GM19438 (cell line): ENCODE measurements around the gene PADI1.

ENCODE experiments used
- ATAC-seq: cut with Tn5 transposase; IDR thresholded peaks from one replicate; pipeline ENCODE4 v1.9.1; 2021; ENCODE audit warnings: low read depth; ENCODE audit not compliant: unreplicated experiment

The PADI1 gene

DNA sequence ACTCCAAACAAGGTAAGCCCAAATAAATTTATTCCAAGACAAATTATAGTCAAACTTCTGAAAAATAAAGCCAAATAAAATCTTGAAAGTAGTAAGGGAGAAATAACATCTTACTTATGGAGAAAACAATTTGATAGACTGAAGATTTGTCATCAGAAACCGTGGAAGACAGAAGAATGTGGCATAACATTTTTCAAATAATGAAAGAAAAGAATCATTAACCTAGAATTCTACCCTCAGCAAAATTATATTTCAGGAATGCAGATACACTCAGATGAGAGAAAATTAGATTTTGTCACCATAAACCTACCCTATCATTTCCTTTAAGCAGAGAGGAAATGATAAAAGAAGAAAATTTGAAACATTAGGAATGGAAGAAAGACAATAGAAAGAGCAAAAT lies 27.3 kb upstream of the PADI1 start:
- ATAC-seq = no peak

DNA sequence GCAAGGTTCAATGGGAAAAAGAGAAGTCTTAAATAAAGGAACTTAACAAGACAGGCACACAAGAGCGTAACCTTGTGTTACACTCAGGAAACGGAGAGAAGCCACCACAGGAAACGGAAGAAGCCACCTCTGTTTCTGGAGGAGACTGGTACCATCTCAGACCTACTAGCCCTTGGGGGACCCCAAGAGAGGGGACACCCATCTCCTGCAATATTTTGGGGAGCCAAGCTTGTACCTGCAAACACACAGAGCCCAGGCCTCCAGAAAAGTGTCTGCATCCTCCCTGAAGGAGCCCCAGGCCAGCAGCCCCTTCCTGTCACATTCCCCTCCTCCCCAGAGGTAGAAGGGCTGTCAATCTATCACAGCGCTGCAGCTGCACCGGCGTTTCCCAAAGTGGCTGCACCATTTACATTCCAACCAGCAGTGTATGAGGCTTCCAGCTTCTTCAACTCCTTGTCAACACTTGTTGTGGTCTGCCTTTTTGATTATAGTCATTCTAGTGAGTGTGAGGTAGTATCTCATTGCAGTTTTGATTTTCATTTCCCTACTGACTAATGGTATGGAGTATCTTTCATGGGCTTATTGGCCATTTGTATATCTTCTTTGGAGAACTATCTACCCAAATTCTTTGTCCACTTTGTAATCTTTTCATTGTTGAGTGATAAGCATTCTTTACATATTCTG lies 23.0 kb upstream of the PADI1 start:
- no peak for ATAC-seq

DNA sequence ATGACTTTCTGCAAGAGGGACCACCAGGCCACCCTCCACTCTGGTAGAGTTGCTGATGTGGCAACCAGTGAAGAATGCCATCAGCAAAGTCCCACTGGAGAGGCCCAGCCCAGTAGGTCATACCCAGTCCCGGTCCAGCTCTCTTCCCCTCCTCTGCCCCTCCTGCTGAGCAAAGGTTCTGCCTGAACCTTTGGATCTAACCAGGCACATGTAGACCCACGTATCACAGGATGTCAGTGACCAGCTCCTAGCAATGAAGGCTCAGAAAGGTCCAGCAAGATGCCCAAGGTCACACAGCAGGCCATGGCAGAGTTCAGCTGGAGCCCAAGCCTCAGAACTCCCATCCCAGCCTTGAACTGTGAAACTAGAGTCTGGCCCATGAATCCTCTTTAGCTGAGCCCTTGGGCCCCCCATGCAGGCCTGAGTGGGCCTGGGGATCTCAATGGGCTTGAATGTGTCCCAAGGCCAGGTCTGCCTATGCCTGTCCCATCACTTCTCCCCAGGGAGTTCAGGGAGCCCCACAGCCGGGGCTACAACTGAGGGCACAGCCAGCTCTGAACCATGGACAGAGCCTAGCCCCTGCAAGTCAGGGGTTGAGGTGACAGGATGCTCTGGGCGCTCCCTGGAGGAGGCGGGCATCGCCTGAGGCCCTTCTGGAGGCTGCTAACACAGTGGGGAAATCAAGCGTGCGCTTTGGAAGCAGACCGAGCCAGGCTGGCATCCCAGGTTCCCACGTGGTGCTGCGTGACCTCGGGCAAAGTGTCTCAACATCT lies 21.4 kb upstream of the PADI1 start:
- ATAC-seq = no peak

DNA sequence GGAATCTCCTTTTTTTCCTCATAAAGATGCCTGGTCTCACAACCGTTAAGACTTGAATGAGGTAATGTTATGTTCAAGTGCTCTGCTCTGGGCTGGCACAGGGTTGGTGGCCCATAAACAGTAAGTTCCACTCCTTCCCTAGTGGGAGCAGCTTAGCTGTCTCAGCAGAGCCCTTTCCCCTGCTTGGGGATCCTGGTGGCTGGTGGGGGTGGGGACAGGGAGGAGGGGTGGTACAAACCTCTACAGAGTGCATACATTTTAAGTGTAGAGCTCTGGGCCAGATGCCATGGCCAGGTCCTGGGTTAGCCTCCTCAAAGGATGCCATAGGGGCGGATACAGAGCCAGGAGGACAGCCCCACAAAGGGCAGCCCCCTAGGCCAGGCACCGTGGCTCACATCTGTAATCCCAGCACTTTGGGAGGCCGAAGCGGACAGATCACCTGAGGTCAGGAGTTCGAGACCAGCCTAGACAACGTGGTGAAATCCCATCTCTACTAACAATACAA lies 20.7 kb upstream of the PADI1 start:
- ATAC-seq = no peak

DNA sequence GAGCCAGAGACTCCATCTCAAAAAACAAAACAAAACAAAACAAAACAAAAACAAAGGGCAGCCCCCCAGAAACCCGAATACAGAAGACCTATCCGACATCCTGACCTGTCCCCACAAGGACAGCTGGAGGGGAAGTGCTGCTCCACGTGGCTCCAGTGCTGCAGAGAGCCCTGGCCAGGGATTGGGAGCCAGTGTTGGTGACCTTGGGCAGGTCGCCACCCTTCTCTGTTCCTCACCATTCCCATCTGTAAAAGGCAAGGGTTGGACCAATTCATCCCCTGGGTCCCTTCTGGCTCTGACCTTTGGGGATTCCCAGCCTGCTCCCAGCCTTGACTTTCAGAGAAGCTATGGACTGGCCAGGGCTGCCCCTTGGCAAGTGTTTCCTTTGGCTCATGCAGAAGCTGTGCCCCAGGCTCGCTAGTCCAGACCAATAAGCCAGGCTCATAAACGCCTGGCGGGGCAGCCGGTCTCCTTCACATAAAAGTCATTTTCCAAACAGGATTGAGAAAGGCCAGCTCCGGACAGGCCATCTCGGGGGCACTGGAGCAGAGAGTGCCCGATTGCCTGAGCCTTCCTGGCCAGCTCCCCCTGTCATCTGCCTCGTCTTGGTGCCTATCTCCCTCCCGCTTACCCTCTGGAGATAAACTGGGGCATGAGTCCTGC lies 20.0 kb upstream of the PADI1 start:
- ATAC-seq = no peak

DNA sequence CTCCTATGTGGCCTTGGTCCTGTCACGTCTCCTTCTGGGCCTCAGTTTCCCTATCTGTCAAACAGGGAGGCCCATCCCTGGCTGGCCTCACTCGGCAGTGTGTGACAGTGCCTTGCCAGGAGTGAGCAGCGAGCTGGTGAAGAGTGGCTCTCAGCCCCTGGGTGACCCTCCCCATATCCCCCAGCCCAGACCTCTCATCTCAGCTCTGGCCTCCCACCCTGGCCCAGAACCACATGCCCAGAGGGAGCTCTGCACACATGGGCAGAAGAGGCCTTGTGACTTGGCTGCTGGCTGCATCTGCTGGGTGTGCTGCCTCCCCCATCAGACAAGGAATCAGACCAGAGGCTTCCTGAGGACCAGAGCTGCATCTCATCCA lies 19.5 kb upstream of the PADI1 start:
- no peak for ATAC-seq

DNA sequence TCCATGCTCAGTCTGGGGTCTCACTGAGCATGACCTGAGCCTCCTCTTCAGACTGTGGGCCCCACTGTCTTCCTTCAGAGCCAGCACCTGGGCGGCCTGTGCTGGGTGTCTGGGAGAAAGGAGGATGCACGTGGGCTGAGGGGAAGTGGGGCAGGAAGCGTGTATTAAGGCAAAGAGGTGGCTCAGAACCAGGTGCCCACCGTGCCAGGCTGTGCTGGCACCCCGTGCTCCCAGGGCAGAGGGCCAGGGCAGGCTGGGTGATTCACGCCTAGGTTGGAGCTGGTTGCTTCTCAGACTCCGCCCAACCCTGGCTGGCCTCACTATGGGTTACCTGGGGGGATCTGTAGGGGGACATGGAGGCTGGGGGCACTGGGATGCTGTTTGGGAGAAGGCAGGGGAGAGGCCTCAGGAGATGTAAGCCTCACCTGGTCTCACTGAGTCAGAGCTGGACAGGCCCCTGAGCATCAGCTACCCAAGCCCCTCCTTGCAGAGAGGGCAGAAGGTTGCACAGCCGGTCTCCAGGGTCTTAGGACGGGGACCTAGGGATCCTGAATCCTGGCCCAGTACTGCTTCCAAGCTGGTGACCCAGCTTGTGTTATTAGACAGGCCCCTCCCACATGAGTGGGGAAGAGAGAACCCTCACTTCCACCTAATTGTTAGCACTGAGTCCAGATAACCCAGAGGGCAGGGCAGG lies 18.6 kb upstream of the PADI1 start:
- ATAC-seq = no peak

DNA sequence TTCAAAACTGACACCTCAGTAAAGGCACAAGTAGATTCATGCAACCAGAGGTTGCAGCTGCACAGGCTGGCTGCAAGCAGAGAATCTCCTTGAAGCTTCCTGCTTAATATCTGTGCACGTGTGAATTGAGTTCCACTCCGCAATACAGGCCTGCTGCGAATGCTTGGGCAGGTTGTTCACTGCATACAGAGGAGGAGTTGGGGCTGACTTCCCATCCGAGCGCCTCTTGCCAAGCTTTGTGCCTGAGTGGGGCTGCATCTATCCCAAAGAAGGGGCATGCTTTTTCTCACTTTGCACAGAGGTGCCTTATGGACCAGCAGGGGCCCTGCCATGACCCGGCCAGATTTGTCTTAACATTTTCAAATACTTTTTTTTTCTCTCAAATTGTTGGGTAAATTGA lies 17.9 kb upstream of the PADI1 start:
- ATAC-seq = no peak

DNA sequence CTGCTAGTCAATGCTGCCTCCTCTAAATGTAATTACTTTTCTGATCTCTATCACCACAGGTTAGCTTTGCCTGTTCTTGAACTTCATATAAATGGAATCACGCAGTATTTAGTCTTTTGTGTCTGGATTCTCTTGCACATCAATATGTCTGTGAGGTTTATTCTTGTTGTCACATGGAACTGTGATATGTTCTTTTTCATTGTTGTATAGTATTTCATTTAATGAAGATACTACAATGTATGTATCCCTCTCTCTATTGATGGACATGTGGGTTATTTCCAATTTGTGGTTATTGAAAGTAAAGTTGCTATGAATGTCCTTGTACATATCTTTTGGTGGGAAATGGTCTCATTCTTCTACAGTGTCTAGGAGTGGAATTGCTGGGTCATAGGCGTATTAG lies 16.7 kb upstream of the PADI1 start:
- no peak for ATAC-seq

DNA sequence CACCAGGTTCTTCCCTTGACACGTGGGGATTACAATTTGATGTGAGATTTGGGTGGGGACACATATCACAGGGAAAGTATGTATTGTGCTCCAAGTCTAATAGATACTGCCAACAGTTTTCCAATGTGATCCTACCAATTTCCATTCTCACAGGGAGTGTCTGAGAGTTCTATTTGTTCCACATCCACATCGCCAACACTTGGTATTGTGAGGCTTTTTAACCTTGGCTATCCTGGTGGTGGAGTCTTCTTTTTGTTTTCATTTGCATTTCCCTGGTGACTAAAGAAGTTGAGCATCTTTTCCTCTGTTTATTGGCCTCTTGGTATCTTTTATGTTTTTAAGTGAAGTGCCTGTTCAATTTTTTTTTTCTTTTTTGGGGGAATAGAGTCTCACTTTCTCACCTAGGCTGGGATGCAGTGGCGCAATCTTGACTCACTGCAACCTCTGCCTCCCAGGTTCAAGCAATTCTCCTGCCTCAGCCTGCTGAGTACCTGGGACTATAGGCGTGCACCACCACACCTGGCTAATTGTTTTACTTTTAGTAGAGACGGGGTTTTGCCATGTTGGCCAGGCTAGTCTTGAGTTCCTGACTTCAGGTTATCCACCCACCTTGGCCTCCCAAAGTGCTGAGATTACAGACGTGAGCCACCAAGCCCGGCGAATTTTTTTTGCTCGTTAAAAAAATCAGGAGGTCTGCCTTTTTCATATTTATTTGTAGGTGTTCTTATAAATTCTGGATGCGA lies 15.9 kb upstream of the PADI1 start:
- ATAC-seq = no peak

DNA sequence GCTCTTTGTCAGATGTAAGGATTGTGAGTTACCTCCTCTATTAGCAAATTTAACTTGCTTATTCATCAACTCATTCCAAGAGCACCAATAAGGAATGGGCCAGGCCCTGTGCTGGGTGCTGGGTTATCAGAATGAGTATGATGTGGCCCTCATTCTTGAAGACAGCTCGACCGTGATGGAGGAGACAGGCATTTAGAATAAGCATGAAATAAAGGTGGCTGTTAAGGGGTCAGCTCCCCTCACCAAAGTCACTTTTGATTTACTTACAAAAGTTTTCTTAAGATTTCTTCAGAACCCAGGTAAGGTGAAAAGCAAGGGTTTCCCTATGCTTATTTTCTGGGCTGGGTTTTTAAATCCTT lies 15.3 kb upstream of the PADI1 start:
- no peak for ATAC-seq

DNA sequence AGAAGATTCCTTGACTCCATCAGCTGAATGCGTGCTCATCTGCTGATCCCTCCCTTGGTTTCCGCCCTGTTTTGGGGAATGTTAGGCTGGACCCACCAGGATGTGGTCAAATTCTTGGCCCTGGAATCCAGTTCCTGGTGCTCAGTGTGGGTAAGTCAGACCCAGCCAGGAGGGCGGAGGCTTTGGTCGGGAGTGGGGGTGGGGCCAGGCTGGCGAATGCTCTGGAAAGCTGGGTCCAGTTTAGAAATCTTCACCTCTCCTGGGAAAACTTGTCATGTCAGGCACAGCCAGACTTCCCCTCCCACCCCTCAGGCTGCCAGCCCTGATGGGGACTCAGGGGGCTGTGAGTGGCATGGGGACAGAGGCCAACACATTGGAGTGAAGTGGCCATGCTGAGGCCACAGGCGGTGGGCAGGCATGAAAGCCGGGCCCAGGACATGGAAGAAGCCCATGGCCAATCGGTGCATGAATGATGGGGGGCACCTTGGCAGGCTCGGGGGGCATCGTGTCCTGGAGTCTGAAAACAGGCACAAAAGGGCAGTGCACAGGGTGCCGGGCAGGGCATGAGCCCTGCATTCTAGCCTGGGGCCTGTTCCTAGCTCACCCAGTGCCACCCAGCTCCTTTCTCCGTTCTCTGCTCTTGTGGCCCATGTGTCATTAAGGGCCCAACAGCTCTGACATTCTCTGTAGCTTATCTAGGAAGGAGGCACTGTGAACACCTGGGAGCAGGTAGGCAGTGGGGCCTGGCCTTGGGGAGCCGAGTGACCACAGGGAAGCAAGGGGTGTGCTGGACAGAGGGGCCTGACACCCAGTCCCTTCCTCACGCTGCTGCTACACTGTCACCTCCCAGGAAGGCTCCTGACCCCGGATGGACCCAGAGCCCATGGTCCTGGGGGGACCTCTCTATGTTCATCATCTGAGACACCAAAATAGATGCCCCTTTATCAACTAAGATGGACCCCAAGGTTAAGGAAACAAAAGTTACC lies 14.6 kb upstream of the PADI1 start:
- no peak for ATAC-seq

DNA sequence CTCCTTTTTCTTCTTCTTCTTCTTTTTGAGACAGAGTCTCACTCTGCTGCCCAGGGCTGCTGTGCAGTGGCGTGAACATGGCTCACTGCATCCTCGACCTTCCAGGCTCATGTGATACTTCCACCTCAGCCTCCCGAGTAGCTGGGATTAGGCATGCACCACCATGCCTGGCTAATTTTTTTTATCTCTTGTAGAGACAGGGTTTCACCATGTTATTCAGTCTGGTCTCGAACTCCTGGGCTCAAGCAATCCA lies 13.0 kb upstream of the PADI1 start:
- no peak for ATAC-seq

DNA sequence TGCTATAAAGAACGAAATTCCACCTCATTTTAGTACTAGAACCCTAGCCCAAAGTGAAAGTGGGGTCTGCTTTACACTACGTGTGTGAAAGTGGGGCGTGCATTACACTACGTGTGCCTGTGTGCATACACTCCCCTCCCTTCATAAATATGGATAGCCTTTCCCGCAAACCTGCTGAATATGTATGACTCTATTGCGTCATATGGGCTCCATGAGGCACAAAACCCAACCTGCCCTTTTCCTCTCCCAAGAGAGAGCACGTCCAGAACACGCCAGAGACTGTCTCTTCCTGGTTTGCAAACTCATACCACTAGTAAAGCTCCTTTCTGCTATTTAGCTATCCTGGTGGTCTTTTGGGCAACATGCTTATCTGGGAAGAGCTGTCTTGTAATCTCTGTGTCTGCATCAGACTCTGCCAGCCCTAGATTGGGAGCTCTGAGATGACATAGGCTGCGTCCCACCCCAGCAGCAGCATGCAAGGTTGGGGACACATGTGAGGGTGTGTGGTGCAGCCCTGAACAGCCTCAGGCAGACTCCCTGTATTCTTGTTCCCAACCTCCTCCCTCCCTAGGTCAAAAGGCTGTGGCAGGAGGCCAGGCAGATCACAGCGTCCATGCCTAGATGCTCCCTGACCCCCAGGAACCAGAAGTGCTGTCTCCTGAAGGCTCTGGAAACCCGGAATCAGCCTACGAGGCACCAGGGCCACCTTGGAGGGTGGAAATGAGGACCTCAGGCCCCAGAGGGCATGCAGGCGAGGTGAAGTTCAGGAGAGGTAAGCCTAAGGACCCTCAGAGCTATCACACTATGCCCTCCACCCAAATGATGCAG lies 12.3 kb upstream of the PADI1 start:
- no peak for ATAC-seq

DNA sequence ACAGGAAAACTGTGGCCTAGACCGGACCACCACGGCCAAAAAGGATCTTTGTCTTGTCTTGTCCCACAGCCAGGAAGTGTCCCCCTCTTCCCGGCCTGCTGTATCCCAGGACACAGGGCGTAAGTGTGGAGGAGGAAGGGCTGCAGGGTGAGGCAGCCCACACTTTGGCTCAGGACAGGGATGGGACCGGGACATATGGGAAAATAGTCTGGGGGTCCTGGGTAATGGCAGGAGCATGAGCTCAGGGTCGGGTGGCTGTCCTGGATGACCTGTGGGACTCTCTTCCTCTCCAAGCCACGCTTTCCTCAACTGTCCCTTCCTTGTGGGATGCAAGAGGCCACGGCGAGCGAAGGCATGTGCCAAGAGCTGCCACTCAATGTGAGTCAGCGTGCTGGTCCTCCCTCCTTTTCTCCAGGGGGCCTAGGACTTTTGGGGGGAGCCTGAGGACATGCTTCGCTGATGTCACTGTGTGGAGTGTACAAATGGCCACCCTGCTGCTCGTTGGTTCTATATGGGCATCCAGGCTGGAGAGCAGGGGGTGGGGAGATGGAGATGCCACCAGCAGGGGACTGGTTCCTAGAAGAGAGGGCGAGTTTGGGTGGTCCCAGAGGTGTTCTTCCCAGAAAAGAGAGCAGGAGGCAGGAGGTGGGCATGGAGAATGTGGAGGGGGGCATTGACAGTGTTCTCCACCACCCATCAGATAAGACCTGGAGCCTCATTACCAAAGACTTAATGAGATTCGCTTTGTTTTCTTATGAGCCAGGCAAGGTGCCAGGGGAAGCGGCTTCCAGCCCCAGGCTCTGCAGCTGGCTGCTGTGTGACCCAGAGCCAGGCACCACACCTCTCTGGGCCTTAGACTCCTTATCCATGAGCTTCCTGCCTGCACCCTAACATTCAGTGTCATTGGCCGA lies 11.5 kb upstream of the PADI1 start:
- no peak for ATAC-seq

DNA sequence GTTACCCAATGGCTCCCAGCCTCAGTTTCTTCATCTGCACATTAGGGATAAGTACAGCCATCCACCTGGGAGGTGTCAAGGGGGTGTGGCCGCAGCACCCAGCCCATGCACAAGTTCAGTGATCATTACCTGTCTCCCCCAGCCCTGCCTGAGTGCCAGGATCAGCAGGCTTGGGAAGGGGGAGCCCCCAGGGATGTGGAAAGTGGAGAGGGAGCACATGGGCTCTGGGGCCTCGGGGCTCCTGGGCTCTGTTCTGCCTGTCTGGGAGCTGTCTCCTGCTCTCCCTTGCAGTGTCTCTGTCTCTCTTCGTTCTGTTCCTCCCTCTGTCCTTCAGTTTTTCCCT lies 10.8 kb upstream of the PADI1 start:
- ATAC-seq = no peak

DNA sequence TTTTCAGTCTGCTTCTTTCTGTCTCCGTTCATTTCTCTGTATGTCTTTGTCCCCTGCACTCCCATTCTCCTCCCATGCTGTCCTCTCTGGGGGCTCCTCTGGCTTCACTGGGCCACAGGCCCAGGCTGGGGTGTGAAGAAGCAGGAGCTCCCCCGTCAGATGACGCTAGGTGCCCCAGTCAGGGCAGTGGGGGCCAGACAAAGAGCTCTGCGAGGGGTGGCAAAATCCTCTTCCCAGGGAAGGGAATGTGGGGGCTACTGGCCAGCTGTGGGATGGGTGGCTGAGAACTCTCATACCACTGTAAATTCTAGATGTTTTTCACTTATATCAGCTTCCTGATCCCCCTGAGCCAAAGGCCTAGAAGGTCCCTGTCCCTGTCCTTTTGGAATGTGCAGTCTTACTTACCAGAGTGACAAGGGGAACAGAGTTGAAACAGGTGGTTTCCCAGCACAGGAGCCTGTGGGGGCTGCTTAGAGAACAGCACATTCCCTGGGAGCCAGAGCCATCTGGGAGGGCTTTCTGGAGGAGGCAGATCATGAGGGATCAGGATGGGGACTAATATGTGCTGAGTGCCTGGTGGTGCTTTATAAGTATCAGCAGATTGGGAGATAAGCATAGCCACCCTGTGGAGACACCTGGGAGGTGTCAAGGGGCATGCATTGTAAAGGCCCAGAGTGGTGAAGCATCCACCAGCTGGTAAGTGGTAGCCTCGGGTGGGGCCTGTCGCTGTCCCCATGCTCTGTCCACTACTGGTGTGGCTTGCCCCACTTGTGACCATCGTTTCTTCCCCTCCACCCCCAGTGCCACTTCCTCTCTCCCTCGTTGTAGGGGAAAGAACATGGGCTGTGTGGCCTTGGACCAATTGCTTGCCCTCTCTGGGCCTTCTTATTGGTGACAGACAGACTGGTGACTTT lies 10.1 kb upstream of the PADI1 start:
- ATAC-seq = no peak
